GM12864 (cell line): Measurements from ENCODE around the gene DUSP3.

ENCODE experiments used
- DNase-seq: peaks from one replicate; pipeline ENCODE4 v3.0.0-alpha.2; 2011; ENCODE audit warnings: low read depth
- H3K4me3 ChIP-seq: 2 replicates; pipeline ENCODE4 v1.5.1; 2011; ENCODE audit warnings: mild to moderate bottlenecking, low read depth, low read length, control low read depth
- TF ChIP-seq, protein P1 (sequence below): IDR thresholded peaks from 2 replicates; pipeline ENCODE4 v1.5.1; 2011; ENCODE audit warnings: low read depth, mild to moderate bottlenecking, moderate library complexity, low read length, control low read depth, inconsistent platforms; ENCODE audit errors: missing control alignments

Gene DUSP3

GRCh38 chr17:43778337-43779144 is at the start of gene DUSP3:
TSS of gene DUSP3 (minus strand) at chr17:43778977. CDS start at chr17:43778924, 53 bp downstream.
- TF ChIP-seq, protein P1, sequence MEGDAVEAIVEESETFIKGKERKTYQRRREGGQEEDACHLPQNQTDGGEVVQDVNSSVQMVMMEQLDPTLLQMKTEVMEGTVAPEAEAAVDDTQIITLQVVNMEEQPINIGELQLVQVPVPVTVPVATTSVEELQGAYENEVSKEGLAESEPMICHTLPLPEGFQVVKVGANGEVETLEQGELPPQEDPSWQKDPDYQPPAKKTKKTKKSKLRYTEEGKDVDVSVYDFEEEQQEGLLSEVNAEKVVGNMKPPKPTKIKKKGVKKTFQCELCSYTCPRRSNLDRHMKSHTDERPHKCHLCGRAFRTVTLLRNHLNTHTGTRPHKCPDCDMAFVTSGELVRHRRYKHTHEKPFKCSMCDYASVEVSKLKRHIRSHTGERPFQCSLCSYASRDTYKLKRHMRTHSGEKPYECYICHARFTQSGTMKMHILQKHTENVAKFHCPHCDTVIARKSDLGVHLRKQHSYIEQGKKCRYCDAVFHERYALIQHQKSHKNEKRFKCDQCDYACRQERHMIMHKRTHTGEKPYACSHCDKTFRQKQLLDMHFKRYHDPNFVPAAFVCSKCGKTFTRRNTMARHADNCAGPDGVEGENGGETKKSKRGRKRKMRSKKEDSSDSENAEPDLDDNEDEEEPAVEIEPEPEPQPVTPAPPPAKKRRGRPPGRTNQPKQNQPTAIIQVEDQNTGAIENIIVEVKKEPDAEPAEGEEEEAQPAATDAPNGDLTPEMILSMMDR: no peak
- peak; percentile 8 for DNase-seq
- peak within 1 kb of the TSS; percentile 80 for H3K4me3 ChIP-seq

GRCh38 chr17:43827596-43827995 is 48.8 kb upstream of the DUSP3 start:
- no peak overlapping the region for H3K4me3 ChIP-seq
- TF ChIP-seq, protein P1: no peak
- no peak for DNase-seq

- no peak for DNase-seq
- no peak overlapping the region for H3K4me3 ChIP-seq
- TF ChIP-seq, protein P1: no peak
Observed at GRCh38 chr17:43826206-43826605, 47.4 kb upstream of the DUSP3 start.

DNA sequence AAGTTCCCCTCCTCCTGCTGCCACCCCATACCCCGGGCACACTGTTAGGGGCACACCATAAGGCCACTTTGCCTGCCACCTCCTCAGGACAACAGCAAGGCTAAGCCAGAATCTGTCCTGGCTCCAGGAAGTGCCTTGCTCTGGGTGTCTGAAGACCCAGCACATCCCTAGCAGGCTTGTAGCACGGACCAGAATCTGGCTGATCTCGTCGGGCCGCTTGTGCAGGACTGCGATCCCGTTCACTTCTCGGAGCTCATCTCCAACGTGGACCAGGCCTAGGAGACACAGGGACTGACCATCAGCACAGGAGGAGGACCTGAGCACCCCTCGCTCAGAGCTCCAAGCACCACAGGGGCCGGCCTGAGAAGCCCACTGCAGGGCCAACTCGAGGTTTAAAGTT is 46.8 kb upstream of the DUSP3 start:
- TF ChIP-seq, protein P1: no peak
- no peak for DNase-seq
- H3K4me3 ChIP-seq: no peak overlapping the region

DNA sequence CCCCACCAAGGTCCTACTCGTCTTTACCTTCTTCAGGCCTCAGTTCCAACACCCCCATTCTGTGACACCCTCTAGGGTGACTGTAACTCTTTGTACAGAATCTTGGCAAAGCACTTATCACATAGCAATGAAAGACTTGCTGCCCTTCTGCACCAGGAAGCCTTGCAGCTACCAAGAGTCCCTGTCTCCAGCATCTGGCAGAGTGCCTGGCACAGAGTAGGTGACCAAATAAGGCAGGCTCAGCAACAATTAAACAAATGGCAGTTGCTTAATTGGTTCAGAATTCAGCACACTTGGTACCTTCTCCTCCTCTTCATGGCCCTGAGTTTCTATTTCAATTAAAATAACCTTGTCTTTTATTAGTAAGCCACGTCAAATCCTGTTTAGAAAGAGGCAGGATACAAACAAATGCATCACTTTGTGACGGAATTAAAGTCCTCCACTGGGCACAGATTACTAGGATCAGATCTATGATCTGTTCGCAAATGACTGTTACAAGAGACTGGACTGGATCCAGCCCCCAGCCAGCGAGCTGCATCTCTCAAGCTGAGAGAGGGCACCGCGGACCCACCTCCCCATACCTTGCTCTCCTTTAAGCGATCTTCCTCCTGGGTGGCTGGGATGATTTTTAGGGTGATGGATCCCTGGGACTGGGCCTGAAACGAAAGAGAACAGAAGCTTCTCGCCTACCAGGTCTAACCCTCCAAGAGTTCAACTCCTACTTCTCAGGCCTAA is 44.7 kb upstream of the DUSP3 start:
- TF ChIP-seq, protein P1: no peak
- DNase-seq: no peak
- H3K4me3 ChIP-seq: no peak overlapping the region

DNA sequence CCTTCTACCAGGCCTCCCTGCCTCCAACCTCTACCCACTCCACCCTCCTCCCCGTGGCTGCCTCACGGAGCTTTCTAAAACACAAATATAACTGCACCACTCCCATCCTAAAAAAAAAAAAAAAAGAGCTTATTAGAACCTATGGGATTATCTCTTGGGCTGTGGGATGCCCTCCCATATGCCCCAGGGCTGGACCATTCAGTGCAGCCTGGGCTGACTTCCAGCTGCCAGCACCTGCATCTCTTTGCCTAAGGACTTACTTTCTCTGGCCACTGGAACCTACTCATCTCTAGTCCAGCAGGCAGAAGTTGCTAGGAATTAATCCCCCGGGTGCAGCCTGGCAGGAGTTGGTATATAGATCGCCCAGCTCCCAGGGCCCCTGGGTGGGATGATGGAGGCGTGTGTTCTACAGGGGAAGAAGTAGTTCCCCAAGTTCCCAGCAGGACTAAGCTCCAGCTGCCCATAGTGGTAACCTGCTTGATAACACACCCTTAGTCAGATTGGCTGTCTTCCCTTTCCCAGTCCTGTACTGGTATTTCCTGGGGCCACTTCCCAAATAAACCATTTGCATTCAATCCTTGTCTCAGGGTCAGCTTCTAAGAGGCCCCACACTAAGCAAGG is 43.9 kb upstream of the DUSP3 start:
- TF ChIP-seq, protein P1: no peak
- DNase-seq: no peak
- no peak overlapping the region for H3K4me3 ChIP-seq
